ENCODE data around the gene SH3RF1. TPM values are rescaled to one million over a fixed set of nuclear protein-coding genes. Genes with fewer than 3 reads are reported as not detected.

The SH3RF1 gene
- total and polyA plus RNA-seq, 2 of the 8 experiments (the other 6 are each of a cell fraction or from before 2014, with no cell fraction given) = 6.9 to 15.1 TPM

GRCh38 chr4:169144061-169144600 is 126.6 kb downstream of the SH3RF1 start:
- H4K20me1 ChIP-seq (replicated peaks in 1 of 2; ENCODE audit: control insufficient read depth in 1 of 2, insufficient read depth in 2 of 2, low read length in 2 of 2) = no peaks in the 10 kb centered on the region
- H2BK20ac ChIP-seq (ENCODE audit: low read length) = no peak overlapping the region
- H3K36me3 ChIP-seq (ENCODE audit: control insufficient read depth in 2 of 4, insufficient read depth in 4 of 4, low read length in 3 of 4) = no peaks in the 10 kb centered on the region; a peak in 1 of 8 replicates
- H2BK5ac ChIP-seq (ENCODE audit: low read depth, low read length) = no peak overlapping the region
- H3K14ac ChIP-seq (ENCODE audit: insufficient read length) = no peak overlapping the region
- H4K5ac ChIP-seq (ENCODE audit: insufficient read length, low read depth, low read length) = no peak overlapping the region
- H3K79me2 ChIP-seq (ENCODE audit: control insufficient read depth in 1 of 2, insufficient read depth in 2 of 2, low read length in 2 of 2) = no peaks in the 10 kb centered on the region
- no peak for TF ChIP-seq TBP (IDR thresholded peaks at IDR 0.05; ENCODE audit: low read depth, low read length)
- no peak for TF ChIP-seq NRF1 (IDR thresholded peaks at IDR 0.05; ENCODE audit: low read depth, low read length)
- TF ChIP-seq PHF8 (conservative IDR thresholded peaks at IDR 0.05; ENCODE audit: low read depth, low read length) = no peak
- TF ChIP-seq MAFK (IDR thresholded peaks at IDR 0.05; ENCODE audit: low read depth, low read length) = no peak
- TF ChIP-seq GABPA (IDR thresholded peaks at IDR 0.05; ENCODE audit: borderline replicate concordance, insufficient read depth, low read length) = no peak
- no peak for TF ChIP-seq BRCA1 (IDR thresholded peaks at IDR 0.05; ENCODE audit: low read depth, low read length)
- no peak for TF ChIP-seq SP2 (IDR thresholded peaks at IDR 0.05; ENCODE audit: low read length)
- no peak for TF ChIP-seq EGR1 (IDR thresholded peaks at IDR 0.05; ENCODE audit: borderline replicate concordance, low read depth, low read length)
- TF ChIP-seq POU5F1 (IDR thresholded peaks at IDR 0.05; ENCODE audit: low read depth, low read length) = no peak
- TF ChIP-seq SP4 (IDR thresholded peaks at IDR 0.05; ENCODE audit: low read length) = no peak
- TF ChIP-seq TEAD4 (IDR thresholded peaks at IDR 0.05; ENCODE audit: low read depth, low read length) = no peak
- TF ChIP-seq POLR2AphosphoS5 (IDR thresholded peaks at IDR 0.05; ENCODE audit: low read depth, low read length) = no peak
- no peak for TF ChIP-seq CBX8 (IDR thresholded peaks at IDR 0.05; ENCODE audit: borderline replicate concordance, low read depth, low read length)
- no peak for TF ChIP-seq SAP30 (IDR thresholded peaks at IDR 0.05; ENCODE audit: insufficient read depth, insufficient replicate concordance, low read length)
- no peak for TF ChIP-seq KDM1A (IDR thresholded peaks at IDR 0.05; ENCODE audit: borderline replicate concordance, low read length)
- no peaks in the 10 kb centered on the region for H3K23me2 ChIP-seq (ENCODE audit: low read depth, low read length)
- no peak overlapping the region for H4K8ac ChIP-seq (ENCODE audit: extremely low read depth, insufficient read depth, low read length)
- ChIA-PET POLR2A (ENCODE audit: partially characterized antibody) (interaction anchor here (1.4 kb wide), 1 partner anchor 8 kb away, joined by 4 read pairs; no protein-coding TSS in a partner anchor), CTCF (ENCODE audit: partially characterized antibody) (interaction anchor here (0.9 to 1.1 kb wide), 2 partner anchors 9 to 143 kb away, joined by 3 to 4 read pairs; no protein-coding TSS in a partner anchor)
- H3K79me1 ChIP-seq (ENCODE audit: low read depth, low read length) = no peaks in the 10 kb centered on the region
- peaks cover 0 to 5% (median 3%) of the 10 kb centered on the region in 4 experiments; a peak in 3 of 7 replicates for H3K4me1 ChIP-seq (replicated peaks in 1 of 4; ENCODE audit: control insufficient read depth in 3 of 4, insufficient read depth in 4 of 4, low read length in 3 of 4)
- H3K4me2 ChIP-seq (ENCODE audit: insufficient read depth in 1 of 2, low read depth in 2 of 2, low read length in 2 of 2) = no peak overlapping the region
- H3K56ac ChIP-seq (replicated peaks; ENCODE audit: insufficient read length, low read depth, low read length) = no peak overlapping the region
- no peak overlapping the region for H3K23ac ChIP-seq (ENCODE audit: insufficient read length)
- H3K27me3 ChIP-seq (replicated peaks in 1 of 4; ENCODE audit: control insufficient read depth in 3 of 4, extremely low read depth in 1 of 4, insufficient read depth in 3 of 4, low read length in 3 of 4) = no peaks in the 10 kb centered on the region
- H2BK15ac ChIP-seq (ENCODE audit: low read length) = no peak overlapping the region
- H3K18ac ChIP-seq (ENCODE audit: extremely low read depth, low read length) = no peak overlapping the region
- H3K9ac ChIP-seq (replicated peaks in 1 of 4; ENCODE audit: extremely low read depth in 1 of 4, low read depth in 3 of 4, low read length in 3 of 4) = no peak overlapping the region
- H2AK5ac ChIP-seq (ENCODE audit: low read depth, low read length) = no peak overlapping the region
- no peak overlapping the region for H2BK12ac ChIP-seq (ENCODE audit: low read depth, low read length)
- no peaks in the 10 kb centered on the region for H3K9me3 ChIP-seq (ENCODE audit: insufficient read depth in 2 of 2, low read depth in 1 of 2, low read length in 1 of 2)
- no peak overlapping the region for H4K91ac ChIP-seq (replicated peaks; ENCODE audit: insufficient read length, low read length)
- no peak overlapping the region for H3K27ac ChIP-seq (ENCODE audit: low read depth, low read length)
- no peak overlapping the region for H2BK120ac ChIP-seq (replicated peaks; ENCODE audit: low read depth, low read length)
- no peak overlapping the region for H2AFZ ChIP-seq (ENCODE audit: low read length)
- DNase-seq (ENCODE audit: low read depth in 1 of 2, low spot score in 2 of 2) (no peak), FAIRE-seq (no peak)
- H3K4me3 ChIP-seq (ENCODE audit: extremely low read depth in 1 of 4, insufficient read depth in 2 of 4, low read depth in 3 of 4, low read length in 4 of 4) = no peak overlapping the region
- no peak overlapping the region for H3K4ac ChIP-seq (replicated peaks; ENCODE audit: insufficient read length, low read depth, low read length)
